HG03469 (cell line): ENCODE results near the gene TEKT1.

ENCODE experiments used
- ATAC-seq: cut with Tn5 transposase; IDR thresholded peaks from one replicate; pipeline ENCODE4 v1.9.1; 2021; ENCODE audit warnings: mild to moderate bottlenecking, moderate library complexity, moderate number of reproducible peaks; ENCODE audit not compliant: unreplicated experiment

Gene TEKT1

DNA sequence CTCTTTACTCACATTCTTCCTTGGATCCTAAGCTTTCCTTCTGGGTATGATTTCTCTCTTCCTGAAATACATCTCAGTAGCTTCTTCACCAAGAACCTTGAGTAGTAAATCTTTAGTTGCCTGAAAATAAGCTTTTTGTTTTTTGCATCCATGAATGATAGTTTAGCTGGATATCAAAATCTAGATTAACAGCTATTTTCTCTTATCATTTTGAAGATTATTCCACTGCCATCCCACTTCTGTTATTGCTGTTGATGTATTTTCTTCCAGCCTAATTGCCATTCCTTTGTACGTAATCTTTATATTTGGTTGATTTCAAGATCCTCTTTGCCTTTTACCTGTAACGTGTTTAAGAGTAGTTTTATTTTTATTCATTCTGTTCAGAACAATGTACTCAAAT, 63.1 kb downstream of the TEKT1 start:
- ATAC-seq: no peak

DNA sequence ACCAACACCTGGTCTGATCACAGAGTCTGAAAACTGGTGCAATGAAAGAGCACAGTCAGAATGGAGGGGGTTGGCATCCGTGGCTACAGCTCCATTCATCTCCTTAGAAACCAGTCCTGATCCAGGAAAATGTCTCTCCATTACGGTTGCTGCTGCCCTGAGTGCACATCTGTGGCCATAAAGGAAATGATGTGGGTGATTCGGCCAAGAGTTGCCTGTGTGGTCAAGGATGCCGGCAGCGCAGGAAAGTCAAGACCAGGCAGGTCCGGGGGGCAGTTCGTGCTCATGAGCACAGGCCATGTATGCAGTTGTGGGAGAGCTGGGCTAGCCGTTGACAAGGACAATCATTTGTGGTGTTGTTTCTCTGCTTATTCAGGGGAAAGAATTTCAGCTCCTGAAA, 69.8 kb downstream of the TEKT1 start:
- ATAC-seq: no peak

DNA sequence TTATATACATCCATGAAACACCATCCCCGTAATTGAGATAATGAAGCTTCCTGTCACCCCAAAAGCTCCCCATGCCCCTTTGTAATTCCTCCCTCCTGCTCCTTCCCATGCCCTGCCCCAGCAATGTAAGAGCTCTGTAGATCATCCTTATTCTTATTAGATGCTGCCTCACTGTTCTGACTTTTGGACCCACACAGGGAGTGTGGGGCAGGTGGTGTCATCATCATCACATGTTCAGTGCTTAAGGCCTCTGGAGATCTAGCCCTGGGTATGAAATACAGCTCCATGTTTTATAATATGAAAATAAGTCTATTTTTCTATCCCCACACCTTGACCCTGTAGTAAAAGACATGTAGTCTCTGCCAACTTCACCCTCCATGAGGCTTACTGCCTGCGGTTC, 73.8 kb downstream of the TEKT1 start:
- no peak for ATAC-seq

DNA sequence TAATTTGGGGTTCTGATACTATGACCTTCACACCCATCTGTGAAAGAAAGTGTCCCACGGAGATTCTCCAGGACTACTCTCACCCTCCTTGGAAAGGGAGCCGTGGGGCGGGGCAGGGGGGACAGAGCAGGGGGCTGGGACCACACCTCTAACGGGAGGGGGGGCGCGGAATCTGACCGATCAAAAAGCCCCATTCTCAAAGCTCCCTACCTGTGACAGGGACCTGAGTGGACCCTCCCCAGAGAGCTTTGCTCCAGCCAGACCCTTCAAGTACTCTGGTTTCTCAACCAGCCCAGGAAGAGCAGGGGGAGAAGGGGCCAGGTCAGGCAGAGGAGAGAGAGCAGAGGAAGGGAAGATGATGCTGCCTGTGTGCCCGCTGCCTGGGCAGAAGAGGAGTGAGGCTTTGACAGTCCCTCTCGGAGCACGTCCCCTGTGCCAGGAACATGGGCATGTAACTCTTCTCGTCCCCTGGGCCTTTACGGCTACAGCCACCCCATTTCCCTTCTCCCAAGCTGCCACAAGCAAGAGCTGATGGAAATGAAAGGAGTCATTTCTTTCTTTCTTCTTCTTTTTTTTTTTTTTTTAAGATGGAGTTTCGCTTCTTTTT, 75.0 kb downstream of the TEKT1 start:
- no peak for ATAC-seq

DNA sequence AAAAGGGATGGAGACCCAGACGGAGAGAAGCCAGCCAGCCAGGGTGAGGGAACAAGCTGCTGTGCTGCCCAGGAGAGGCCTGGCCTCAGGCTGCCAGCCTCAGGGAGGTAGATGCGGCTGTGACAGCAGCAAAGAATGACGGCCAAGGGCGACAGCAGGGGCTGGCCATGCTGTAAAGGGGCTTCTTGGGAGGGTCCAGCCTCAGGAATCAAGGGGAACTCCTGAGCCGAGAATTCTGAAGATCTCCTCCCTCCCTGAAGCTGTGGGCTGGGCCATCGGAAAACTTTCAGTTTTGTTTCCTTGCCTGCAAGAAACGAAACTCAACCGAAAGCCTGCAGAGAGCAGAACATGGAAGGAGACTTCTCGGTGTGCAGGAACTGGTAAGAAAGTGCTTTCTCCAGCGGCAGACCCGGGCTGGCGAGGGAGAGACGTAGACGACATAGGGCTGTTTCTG, 75.8 kb downstream of the TEKT1 start, which contains the start of gene XAF1:
XAF1 (plus strand) TSS at position 316 of the 454 bp plus-strand sequence; CDS start at position 349, 33 bp downstream.
- no peak for ATAC-seq

DNA sequence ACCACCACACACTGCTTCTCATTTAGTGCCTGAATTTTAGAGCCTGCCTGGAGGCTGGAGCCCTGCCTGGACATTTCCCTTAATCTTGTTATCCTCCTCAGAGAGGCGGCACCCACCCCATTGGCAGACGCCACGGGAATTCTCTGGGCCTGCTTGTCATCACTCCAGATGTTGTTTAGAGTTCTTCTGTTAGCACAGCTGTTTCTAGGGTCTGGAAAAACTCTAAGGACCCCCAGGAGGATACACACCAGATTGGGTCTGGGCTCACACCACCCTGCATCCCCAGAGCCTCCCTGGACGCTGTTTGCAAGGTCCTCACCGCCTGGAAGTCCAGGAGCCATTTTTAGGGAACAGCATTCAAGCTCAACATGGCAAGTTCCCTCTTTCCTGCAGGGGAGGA, 76.2 kb downstream of the TEKT1 start:
- no peak for ATAC-seq

DNA sequence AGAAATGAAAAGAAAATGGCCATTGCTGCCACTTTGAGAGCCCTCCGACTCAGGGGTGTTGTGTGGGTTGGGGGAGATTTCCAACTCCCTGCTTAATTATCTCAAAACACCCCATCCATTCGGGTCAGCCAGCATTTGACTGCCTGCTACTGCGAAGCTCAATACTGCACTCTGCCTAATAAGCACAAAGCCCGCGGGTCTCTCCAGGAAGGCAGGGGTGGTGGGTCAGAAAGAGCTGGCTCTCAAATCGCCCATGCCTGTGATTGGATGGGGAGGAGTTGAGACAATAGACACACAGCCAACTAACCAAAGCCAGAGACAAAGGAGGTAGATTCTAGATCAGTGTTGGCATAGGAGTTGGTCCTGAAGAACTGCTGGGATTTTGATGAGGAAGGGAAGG, 78.0 kb downstream of the TEKT1 start:
- no peak for ATAC-seq

DNA sequence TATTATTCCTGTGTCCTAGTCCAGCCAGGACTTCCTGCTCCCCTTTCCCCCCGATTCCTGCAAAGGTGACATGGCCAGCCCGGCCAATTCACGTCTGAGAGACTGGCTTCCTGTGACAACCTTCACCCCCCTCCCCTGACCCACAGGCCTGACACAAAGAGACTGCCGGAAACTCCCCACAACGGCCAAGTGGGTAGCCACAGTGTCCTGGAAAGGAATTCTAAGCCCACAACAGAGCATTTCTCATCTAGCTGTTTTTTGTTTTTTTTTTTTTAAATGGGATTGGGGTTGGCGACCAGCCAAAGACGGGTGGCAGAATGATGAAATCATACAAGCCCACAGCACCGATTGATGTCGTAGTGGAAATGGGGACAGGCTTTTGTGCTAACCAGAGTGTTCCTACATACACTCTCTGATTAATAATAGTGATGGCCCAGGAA, 78.5 kb downstream of the TEKT1 start:
- no peak for ATAC-seq

DNA sequence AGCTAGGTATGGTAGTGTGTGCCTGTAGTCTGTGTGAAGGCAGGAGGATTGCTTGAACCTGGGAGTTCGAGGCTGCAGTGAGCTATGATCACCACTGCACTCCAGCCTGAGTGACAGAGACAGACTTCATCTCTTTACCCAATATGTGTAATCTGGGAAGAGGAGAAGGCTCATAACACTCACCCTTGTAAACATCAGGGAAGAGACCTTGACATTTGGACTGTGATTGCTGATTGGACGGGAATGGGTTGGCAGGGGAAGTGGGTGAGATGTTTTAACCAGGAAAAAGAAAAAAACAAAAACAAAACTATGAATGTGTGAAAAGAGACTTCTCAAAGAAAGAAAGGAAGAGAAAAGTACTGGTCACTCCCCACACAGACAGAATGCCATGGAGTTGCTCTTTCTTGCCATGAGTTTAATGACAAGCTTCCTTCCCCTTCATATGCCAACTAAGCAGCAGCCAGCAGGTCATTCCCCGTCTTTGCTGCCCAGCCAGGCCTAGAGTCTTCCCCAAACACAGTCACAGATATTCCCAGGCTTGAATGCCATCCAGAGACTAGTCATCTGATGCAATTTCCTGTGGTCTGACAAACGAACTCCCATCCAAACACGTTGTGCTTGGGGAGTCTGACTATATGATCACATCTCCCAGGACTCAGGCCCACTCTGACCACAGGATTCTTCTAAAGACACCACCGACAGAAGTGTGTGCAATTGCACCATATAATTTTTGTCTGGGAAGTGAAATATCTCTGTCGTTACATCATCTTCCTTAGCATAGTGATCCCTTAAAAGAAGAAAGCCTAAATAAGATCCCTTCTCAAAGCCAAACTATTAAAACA, 79.2 kb downstream of the TEKT1 start:
- no peak for ATAC-seq

DNA sequence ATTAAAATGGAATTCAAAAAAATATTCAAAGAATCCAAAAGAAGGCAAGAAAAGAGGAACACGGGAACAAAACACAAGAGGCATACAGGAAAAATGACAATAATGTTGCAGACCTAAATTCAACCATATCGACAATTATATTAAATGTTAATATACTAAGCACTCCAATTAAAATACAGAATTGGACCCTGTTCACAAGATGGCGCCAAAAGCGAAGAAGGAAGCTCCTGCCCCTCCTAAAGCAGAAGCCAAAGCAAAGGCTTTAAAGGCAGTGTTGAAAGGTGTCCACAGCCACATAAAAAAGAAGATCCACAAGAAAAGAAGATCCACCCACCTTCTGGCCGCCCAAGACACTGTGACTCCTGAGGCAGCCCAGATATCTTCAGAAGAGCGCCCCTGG, 82.0 kb downstream of the TEKT1 start:
- ATAC-seq: no peak

DNA sequence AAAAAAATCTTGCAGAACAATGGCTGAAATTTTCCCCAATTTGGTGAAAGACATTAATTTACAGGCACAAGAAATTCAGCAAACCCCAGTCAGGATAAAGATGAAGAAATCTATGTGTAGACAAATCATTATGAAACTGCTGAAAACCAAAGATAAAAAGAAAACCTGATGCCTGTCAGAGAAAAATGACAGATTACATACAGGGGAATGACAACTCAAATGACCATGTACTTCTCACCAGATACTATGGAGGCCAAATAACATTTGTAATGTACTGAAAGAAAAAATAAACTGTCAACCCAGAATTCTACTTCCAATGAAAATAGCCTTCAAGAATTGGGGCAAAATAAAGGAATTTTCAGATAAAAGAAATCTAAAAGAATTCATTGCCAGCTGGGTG, 82.9 kb downstream of the TEKT1 start:
- no peak for ATAC-seq
